HG03025 (cell line): ENCODE measurements around the gene RPS6KL1.

ENCODE experiments used
- ATAC-seq: cut with Tn5 transposase; IDR thresholded peaks from one replicate; pipeline ENCODE4 v1.9.1; 2021; ENCODE audit warnings: mild to moderate bottlenecking, moderate library complexity; ENCODE audit not compliant: unreplicated experiment, low FRiP score

The RPS6KL1 gene

DNA sequence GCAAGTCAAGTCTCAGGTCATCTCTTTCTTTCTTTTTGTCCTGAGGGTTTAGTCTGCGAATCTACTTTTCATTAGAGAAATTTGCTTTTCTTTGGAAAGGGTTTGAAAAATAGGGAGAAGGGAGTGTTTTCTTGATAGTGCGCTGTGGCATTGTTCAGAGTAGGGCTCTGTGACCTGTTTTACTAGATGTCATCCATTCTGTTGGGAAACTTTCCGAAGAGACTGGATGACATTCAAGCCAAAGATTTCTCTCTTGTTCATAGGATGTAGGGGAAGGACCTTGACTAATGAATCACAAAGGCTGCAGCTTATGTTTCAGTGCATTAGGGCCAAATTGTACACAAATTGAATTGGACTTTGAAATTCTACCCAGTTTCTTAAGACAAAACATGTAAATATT is 26.7 kb downstream of the RPS6KL1 start:
- ATAC-seq: no peak

DNA sequence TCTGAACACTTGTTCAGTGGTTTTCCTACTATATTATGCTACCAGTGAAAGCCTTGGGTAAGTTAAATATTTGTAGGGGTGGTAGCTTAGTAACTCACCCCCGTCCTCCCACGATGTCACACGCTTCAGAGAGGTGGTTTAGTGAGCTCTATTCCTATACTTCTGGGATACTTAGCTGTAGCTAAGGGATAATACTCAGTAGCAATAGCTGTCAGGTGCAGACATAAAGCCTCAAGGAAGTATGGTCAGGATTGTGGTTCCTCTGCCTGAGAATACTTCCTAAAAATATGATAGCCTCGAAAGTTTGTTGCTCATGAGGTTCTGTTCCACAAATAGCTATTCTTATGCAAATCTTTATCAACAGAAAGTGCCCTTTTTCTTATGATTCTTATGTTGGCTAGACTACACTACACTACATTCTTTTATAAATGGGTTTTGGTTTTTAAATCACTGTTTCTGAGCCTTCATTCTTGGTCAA is 29.4 kb downstream of the RPS6KL1 start:
- no peak for ATAC-seq

DNA sequence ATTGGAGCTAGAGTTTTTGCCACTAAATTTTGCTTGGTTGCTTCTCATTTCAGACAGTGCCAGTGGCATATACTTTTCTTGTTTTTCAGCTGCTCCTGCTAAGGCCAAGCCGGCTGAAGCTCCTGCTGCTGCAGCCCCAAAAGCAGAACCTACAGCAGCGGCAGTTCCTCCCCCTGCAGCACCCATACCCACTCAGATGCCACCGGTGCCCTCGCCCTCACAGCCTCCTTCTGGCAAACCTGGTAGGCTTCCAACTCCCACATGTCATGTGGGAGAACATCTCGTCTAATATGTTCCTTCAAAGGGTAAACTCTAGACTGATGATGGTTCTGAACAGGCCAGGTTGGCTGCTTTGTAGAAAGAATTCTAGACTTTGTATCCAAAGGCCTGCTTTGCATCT is 30.3 kb downstream of the RPS6KL1 start:
- no peak for ATAC-seq

DNA sequence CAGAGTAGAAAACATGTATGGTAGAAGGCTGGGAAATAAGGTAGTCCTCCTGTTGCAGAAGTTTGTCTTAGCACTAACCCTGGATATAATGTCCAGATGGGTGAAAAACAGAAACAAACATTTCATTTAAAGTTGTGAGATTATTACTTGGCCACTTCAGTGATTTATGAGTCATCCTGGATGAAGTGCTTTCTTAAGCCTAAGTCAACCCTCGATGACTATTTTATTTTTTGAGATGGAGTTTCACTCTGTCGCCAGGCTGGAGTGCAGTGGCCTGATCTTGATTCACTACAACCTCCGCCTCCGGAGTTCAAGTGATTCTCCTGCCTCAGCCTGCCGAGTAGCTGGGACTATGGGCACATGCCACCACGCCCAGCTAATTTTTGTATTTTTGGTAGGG is 31.2 kb downstream of the RPS6KL1 start:
- ATAC-seq: no peak

DNA sequence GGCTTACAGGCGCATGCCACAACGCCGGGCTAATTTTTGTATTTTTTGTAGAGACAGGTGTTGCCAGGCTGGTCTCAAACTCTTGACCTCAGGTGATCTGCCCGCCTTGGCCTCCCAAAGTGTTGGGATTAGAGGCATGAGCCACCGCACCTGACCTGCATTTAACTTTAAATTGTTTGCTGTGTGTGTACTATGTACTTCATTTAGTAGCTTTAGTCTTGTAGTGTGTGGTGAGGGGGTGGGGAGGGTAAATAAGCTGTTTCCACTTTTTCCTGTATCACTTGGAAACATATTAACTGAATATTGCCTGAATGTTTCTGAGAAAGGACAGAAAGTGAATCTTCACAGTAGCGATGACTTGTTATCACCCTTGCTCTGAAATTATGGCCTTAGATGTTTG is 32.8 kb downstream of the RPS6KL1 start:
- ATAC-seq: no peak

DNA sequence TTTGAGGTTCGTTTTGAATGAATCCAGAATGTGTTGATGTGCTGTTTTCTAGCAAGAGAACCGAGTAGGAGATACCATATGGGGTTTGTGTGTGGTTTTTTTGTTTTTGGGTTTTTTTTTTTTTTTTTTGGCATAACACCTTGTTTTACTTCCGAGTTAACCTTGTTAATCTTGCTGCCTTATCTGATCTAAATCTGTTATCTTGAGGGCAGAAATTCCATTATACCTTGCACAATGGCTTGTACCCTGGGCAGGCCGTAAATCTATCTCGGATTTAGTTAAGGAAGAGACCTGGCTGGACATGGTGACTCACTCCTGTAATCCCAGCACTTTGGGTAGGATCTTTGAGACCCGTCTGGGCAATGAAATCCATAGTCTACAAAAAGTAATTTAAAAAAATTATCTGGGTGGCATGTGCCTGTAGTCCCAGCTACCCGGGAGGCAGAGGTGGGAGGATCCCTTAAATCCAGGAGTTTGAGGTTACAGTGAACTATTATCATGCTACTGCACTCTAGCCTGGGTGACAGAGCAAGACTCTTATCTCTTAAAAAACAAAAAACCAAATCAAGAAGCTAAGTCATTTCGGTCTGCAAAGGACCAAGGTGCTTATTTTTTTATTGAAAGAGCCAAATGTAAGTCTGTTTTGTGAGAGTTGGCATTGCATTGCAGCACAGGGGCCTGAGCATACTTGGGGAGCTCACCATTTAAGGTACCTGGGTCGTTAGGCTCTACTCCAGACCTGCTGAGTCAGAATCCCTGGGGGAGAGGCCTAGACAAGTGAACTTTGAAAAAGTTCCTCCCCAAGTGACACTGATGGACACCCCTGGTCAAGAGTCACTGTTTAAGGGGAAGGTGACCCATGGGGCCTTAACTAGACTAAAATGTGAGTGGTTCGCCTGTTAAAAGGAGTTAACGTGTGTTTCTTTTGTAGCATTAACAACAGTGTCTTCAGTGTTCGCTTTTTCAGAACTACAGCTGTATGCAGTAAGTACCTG is 34.6 kb downstream of the RPS6KL1 start:
- ATAC-seq: no peak

DNA sequence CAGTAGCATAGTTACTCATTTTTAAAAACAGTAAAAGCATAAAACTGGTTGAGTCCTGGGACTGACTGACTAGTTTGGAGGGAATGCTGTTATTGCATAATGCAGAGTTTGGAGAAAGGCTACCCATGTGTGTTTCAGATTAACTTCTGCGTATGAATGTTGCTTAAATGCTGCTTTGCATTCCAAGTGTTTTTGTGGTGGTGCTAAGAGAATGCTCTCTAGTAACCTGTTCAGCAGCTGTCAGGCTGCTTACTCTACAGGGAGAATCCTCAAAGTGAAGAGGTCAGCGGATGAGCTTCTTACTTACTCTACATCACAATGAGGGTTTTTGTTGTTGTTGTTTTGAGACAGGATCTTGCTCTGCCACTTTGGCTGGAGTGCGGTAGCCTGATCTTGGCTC is 37.1 kb downstream of the RPS6KL1 start:
- ATAC-seq: no peak

DNA sequence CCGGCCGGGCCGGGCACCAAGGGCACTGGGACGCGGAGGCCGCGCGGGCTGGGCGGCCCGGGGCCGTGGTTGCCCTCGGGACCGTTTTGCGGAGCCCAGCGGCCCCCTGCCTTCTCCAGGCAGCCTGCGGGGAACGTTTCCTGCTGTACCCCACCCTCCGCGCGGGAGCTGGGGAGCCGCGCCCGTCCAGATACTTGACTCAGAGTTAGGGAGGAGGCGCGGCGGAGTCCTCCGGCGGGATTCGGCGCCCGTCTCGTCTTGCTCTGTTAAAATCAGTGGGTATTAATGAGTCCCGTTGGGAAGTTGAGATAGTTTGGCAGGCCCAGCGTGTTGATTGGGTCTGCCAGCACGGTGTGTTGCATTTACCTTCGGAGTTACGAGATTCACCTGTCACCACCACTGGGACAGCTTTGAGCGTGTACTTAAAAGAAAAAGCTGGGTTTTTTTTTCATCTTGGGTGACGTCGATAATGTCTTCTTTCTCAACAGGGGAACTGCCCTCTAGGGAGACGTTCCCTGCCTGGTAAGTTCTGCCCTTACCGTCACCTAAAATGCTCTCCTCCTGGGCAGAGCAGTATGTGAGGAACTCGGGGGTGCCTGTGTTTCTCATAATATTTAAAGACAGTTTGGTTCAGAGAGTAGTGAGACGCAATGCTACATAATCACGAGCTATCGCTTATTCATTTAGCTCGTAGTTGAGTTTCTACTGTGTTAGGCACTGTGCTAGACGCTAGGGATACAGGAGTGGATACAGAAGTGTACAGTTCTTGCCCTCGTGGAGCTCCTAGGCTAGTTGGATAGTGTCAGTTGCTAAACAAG is 40.7 kb downstream of the RPS6KL1 start:
- ATAC-seq: peak; percentile 40

DNA sequence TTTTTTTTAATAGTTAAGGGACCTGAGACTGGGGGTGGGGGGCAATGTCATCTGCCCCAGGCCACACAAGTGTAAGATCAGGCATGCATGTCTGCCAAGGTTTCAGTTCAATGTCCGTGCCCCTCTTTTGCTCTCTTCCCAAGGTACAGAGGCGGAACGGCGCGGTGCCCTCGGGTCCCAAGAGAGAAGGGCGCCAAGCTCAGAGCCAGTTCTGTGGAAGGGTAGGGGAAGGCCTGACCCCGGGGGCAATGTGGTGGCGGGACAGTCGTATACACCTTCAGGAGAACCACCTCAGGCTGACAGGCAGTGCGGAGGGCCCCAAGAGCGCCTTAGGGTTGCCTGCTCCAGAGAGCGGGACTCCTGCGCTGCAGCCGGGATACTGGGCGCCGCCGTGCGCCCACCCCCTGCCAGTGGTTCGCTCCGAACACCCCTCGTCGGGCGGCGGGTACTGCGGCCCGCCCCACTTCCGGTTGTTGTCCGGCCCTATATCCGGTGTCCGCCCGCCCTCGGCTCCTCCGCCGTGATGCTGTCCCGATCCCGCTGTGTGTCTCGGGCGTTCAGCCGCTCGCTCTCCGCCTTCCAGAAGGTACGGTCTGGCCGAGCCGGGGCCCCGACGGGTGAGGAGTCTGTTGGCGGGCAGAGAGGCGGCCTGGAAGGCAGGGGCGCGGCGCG is 41.5 kb downstream of the RPS6KL1 start, which contains the start of gene DLST:
DLST (plus strand) TSS at position 486 of the 672 bp plus-strand sequence; CDS start at position 524, 38 bp downstream.
- peak; percentile 91 for ATAC-seq

DNA sequence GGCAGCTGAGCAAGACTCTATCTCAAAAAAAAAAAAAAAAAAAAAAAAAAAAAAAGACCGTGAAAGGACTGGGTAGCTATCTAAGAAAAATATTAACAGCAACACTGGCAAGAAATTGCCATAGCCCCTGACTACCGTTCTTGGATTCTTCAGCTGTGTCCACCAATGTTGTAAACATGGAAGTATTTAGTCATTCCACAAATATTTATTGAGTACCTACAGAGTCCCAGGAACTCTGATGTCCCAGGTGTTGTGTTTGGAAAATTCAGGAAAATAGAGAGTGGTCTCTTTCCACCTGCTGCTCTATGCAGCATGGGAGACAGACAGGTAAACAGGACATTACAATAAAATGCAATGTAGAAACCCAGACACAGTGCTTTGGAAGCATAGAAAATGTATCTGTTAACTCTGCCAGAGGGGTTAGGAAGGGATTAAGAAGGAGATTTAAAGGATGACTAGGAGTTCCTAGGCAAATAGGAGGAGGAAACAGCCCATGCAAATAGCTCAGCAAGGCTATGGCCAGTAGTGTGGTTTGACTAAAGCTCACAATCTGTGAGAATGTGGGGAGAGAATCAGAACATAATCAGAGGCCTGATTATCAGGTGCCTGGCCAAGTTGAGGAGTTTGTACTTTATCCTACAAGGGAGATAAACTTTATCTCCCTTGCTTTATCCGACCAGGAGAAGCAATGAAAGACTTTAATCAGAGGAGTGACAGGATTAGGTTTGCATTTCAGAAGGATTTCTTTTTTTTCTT is 43.5 kb downstream of the RPS6KL1 start:
- ATAC-seq: no peak

DNA sequence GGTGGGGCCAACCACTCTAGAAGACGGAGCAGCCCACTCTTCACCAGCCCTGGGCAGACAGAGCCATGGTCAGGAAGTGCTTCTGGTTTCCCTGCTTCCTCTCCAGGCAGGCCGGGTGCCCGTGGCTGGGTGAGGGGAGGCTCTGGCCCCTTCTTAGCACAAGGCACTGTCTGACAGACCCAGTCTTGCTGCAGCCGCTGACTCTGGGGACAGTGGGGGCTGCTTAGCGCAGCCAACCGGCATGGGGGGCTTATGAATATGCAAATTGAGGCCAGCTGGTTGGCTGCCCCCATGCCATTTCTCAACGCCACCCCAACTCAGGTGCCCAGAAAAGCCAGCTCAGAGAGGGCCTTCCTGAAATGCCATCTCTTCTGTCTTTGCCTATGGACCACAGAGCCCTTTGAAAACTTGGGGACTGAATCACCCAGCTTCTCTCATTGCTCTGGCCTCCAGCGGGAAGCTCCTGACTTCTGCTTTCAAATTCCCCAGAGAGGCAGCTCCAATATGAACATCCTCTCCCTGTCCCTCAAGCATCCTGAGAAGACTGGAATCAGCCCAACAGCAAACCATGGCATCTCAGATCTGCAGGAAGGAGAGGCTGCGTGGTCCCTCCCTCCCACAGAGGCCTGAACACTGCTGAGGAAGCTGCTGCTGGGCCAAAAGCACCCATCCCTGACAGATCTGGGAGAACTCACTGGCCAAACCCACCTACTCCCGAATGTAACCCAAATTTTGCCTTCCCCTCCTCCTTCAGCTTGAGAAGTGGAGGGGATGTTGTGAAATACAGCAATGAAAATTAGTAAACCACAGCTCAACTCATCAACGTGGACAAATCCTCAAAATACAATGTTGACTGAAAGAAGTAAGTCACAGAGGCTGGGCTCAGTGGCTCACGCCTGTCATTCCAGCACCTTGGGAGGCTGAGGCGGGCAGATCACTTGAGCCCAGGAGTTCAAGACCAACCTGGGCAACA is 46.8 kb downstream of the RPS6KL1 start, which contains the start of gene PROX2:
PROX2 (minus strand) TSS at position 205 of the 973 bp plus-strand sequence. CDS start 12,311 bp downstream, outside the sequence.
- ATAC-seq: no peak

DNA sequence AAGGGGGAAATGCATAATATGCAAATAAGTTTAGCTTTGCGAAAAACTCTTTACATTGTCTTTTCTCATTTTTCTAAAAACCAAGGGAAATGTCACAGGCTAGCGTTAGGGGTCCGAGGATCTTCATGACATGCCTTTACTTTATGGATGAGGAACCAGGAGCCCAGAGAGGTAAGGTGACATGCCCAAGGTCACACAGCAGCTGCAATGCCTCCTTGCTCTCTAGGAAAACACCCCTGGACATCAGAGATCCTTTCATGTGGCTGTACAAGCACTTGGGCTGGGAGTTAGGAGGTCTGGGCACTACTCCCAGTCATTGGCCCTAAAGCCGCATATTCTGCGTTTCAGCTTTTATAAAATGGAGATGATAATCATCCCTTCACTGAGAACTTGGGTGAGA is 47.9 kb downstream of the RPS6KL1 start:
- ATAC-seq: no peak

DNA sequence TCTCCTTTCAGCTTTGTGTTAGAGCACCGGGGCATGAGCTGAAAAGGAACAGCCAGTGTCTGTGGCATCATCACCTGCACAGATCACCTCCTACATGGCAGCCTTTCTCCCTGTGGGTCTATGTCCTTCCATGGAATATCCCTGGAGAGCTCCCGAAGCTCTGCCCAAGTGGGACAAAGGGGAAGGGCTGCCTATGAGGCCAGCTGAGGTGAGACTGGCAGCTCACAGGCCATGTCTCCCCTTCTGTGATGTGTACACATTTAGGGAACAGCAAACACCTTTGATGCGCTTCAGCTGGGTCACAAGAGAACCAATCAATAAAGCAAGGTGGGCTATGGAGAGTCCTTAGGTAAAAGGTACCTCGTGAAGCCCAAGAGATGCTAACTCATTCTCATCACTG is 51.2 kb downstream of the RPS6KL1 start:
- ATAC-seq: no peak

DNA sequence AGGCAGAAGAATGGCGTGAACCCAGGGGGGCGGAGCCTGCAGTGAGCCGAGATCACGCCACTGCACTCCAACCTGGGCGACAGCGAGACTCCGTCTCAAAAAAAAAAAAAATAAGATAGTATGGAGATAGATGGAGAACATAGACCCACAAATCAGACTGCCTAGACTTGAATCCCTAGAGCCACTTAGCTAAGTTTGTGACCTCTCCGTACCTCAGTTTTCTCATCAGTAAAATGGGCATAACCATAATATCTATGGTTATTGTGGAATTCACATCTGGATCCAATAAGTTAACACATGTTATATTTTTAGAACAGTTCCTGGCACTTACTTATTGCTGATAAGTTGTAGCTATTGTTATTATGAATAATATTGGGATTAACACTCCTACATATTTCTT is 54.3 kb downstream of the RPS6KL1 start:
- ATAC-seq: no peak

DNA sequence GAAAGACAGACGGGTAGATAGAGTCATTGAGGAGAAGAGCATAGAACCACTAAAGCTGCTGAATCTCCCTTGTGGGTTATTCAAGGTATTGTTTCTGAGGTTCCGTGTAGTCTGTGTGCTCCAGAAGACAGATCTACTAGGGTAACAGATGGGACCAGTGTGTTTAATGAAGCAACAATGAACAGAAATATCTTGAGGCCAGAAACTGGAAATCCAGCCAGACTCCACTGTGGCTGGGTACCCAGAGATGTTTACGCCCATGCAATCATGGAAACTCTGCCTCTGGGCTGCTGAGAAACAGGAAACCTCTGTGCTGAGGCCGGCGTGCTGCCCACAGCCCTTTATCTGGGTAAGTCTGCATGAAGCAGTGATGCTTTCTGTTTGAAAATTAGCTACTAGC is 55.4 kb downstream of the RPS6KL1 start:
- no peak for ATAC-seq

DNA sequence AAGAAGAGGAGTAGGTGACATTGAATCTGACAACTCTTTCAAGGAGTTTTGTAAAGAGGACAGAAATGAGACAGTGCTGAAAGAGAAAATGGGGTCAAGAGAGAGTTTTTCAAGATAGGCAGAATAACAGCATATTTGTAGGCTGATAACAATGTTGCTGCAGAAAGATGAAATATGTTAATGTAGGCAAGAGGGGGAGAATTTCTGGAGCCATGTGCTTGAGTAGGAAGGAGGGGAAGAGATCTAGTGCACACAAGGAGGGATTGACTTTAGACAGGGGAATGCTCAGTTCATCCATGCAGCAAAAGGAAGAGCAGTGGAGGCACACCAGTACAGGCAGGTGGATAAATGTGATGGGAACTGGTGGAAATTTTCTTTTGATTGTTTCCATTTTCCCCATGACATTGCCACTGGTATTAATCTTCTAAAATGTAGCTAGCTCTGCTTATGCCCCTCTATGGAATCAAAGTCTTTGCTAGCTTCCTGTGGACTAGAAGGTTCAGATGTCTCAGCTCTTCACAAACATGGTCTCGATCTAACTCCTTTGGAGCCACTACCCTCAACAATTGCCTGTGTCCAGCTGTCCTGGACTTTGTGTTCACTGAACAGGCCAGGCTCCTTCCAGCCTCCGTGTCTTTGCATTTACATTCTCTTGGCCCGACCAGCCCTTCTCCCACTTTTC is 56.2 kb downstream of the RPS6KL1 start:
- ATAC-seq: no peak

DNA sequence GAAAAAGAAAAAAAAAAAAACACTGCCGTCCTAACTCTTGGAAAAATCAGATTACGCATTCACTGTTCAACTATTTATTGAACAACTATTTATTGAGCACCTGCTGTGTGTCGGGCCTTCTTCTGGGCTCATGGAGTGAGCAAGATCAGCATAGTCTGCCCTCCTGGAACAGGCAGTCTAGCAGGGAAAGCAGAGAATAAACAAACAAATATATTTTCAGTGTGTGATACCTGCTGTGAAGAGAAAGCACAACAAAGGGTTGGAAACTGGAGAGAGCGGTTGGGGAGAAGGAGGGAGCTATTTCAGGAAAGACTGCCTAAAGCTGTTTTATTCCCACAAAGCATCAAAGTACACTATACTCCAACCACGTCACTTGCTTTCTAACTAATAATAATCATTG is 57.9 kb downstream of the RPS6KL1 start:
- ATAC-seq: no peak

DNA sequence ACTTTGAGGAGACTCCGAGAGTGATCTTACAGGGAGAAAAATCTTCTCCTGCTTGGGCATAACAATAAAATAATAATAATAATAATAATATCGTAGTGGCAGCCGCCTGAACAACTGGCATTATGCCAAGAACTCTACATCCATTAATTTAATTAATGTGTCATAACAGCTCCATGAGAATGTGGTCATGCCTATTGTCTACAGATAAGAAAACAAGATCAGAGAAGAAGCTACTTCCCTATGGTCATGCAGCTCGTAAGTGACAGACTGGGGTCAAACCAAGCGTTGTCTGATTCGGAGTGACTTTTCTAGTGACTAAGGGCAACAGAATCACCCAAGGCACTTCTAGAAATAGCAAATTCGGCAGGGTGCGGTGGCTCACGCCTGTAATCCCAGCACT is 58.9 kb downstream of the RPS6KL1 start:
- no peak for ATAC-seq
